Thymus (tissue), 11 donors: Measurements from ENCODE around the gene UXS1. TPM values are rescaled to one million over a fixed set of nuclear protein-coding genes. Genes with fewer than 3 reads are reported as not detected.
A peak's percentile ranks its signal among the peaks of the same experiment; 100 is the strongest.
"Not testable (repeated sequence)": the region's sequence is repeated elsewhere in the genome, so short reads cannot be mapped to it uniquely, and the experiment has no call there.

Source experiments
- DNase-seq, 9 donors: peaks; one replicate each; pipeline ENCODE4 v3.0.0-alpha.2; 2013; ENCODE audit warnings: low spot score in 9 of 9, low read depth in 6 of 9, missing footprints in 1 of 9
- H3K27ac ChIP-seq, 2 donors: one replicate each; pipeline ENCODE4 v1.5.1; 2013; ENCODE audit warnings: control low read depth in 1 of 2, low read depth in 1 of 2, low read length in 1 of 2, mild to moderate bottlenecking in 1 of 2, moderate library complexity in 1 of 2
- H3K27me3 ChIP-seq, 2 donors: one replicate each; pipeline ENCODE4 v1.5.1; 2013; ENCODE audit warnings: low read length in 1 of 2; ENCODE audit not compliant: control insufficient read depth in 2 of 2, insufficient read depth in 1 of 2
- H3K36me3 ChIP-seq, 2 donors: one replicate each; pipeline ENCODE4 v1.5.1; 2013; ENCODE audit warnings: low read length in 1 of 2, mild to moderate bottlenecking in 1 of 2, moderate library complexity in 1 of 2; ENCODE audit not compliant: control insufficient read depth in 2 of 2, insufficient read depth in 2 of 2
- H3K4me1 ChIP-seq, 2 donors: one replicate each; pipeline ENCODE4 v1.5.1; 2013; ENCODE audit warnings: low read length in 2 of 2; ENCODE audit not compliant: control insufficient read depth in 2 of 2, insufficient read depth in 2 of 2
- H3K4me3 ChIP-seq, 2 donors: one replicate each; pipeline ENCODE4 v1.5.1; 2013; ENCODE audit warnings: low read length in 2 of 2, control low read depth in 1 of 2, mild to moderate bottlenecking in 1 of 2
- H3K9me3 ChIP-seq, 2 donors: one replicate each; pipeline ENCODE4 v1.5.1; 2013; ENCODE audit warnings: low read length in 1 of 2, mild to moderate bottlenecking in 1 of 2; ENCODE audit not compliant: control insufficient read depth in 2 of 2, insufficient read depth in 1 of 2
- whole genome bisulfite sequencing: extraction: QIAGEN DNeasy Blood & Tissue Kit; methylation state at CpG from one replicate; pipeline ENCODE4 v1.1.7; 2013; 5-methylcytosine and 5-hydroxymethylcytosine counted together
- polyA plus RNA-seq: library from polyadenylated mRNA; stranded (reverse); fragments of 200-250 nt; gene quantifications from one replicate; pipeline ENCODE4 v1.2.3, GENCODE V29; 2013
- total RNA-seq: library from RNA; stranded (reverse); fragments of 120-200 nt; gene quantifications from one replicate; pipeline ENCODE4 v1.2.4, GENCODE V29; 2013
- donor health status: healthy.

Gene UXS1
- total and polyA plus RNA-seq, 2 donors: 21.6 to 31.4 TPM

DNA sequence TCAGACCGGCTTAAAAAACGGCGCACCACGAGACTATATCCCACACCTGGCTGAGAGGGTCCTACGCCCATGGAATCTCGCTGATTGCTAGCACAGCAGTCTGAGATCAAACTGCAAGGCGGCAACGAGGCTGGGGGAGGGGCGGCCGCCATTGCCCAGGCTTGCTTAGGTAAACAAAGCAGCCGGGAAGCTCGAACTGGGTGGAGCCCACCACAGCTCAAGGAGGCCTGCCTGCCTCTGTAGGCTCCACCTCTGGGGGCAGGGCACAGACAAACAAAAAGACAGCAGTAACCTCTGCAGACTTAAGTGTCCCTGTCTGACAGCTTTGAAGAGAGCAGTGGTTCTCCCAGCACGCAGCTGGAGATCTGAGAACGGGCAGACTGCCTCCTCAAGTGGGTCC, 62.9 kb downstream of the UXS1 start:
- H3K36me3 ChIP-seq: peaks cover 8 to 15% of the 10 kb centered on the region in 2 donors
- H3K27me3 ChIP-seq, H3K4me3 ChIP-seq, H3K9me3 ChIP-seq, H3K27ac ChIP-seq, H3K4me1 ChIP-seq, DNase-seq: not testable (repeated sequence)
- 67% methylated on average over 12 of the region's 14 CpGs for WGBS

DNA sequence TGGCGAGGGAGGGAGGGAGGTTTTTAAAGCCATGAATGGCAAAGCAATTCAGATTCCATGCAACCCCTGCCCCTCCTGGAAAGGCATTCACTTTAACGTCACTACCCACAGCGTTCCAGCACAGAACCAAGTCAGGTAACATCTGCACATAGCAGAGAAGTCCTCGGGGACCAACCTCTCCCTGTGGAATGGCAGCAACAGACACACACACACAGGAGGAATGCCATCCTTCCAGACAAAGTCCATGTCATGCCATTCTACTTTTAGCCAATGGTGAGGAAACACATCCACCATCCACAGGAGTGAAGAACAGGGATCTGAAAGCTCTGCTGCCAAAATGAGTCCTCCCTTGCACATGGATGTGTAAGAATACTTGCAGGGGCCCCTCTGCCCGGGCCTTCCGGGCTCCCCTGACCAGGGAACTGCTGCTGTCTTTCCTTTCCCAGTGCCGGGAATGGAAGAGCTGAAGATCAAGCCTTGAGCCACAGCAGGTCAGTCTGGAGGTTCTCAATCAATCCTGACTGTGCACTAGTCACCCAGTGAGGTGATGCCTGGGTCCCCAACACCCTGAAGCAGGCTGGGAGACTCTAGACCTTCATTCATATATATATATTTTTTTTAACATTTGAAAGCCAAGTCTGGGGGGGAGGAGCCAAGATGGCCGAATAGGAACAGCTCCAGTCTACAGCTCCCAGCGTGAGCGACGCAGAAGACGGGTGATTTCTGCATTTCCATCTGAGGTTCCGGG, 63.7 kb downstream of the UXS1 start:
- no peaks in the 10 kb centered on the region for H3K9me3 ChIP-seq
- peak in 1 of 9 donors; percentile 11 for DNase-seq
- H3K36me3 ChIP-seq: peaks cover 8 to 19% of the 10 kb centered on the region in 2 donors
- H3K27ac ChIP-seq: no peak overlapping the region
- H3K4me1 ChIP-seq: peaks cover 0 to 4% of the 10 kb centered on the region in 2 donors
- H3K4me3 ChIP-seq: no peak overlapping the region
- 86% methylated on average over 13 of the region's 13 CpGs for WGBS
- H3K27me3 ChIP-seq: no peaks in the 10 kb centered on the region

DNA sequence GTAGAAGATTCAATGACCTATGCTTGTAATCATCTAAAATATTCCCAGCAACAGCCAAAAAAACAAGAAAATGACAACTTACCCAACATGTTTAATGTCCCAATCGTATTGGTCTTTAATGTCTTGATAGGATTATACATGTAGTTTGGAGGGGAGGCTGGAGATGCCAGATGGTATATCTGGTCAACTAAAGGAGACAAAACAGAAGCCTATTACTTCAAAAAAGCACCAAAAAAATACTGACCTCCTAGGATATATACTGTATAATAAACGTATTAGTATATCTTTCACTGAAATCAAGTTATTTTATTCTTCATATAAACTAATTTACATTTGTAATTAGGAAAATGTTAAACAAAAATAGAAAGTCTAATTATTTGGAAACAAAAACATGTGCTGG, 64.5 kb downstream of the UXS1 start:
- H3K36me3 ChIP-seq: peaks cover 14 to 23% of the 10 kb centered on the region in 2 donors
- 99% methylated on average over 2 of the region's 2 CpGs for WGBS
- H3K4me3 ChIP-seq: no peak overlapping the region
- no peak for DNase-seq
- peaks cover 0 to 4% of the 10 kb centered on the region in 2 donors for H3K4me1 ChIP-seq
- no peaks in the 10 kb centered on the region for H3K27me3 ChIP-seq
- H3K9me3 ChIP-seq: no peaks in the 10 kb centered on the region
- no peak overlapping the region for H3K27ac ChIP-seq

DNA sequence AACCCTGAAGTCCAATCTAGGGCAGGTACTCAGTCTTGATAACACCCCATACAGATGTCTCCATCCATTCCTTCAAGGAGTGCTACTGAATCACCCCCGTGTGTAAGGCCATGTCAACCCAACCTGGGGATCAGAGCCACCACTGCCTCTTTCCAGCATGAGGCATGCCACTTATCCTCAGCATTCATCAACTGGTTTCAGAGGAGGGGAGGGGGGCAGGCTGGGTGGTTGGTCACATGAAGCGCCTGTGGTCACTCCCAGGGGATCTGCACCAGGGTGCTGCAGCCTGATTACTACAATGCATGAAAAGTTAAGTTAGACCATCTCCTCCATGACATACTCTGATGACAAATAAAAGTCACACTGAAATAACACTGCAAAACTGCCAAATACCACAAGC, 65.0 kb downstream of the UXS1 start:
- Histone ChIP-seq H3K36me3 (peaks cover 14 to 23% of the 10 kb centered on the region in 2 donors), H3K4me3 (no peak overlapping the region), H3K27ac (no peak overlapping the region), H3K27me3 (no peaks in the 10 kb centered on the region), H3K4me1 (peaks cover 0 to 4% of the 10 kb centered on the region in 2 donors), H3K9me3 (no peaks in the 10 kb centered on the region)
- 98% methylated on average over 2 of the region's 2 CpGs for WGBS
- no peak for DNase-seq

DNA sequence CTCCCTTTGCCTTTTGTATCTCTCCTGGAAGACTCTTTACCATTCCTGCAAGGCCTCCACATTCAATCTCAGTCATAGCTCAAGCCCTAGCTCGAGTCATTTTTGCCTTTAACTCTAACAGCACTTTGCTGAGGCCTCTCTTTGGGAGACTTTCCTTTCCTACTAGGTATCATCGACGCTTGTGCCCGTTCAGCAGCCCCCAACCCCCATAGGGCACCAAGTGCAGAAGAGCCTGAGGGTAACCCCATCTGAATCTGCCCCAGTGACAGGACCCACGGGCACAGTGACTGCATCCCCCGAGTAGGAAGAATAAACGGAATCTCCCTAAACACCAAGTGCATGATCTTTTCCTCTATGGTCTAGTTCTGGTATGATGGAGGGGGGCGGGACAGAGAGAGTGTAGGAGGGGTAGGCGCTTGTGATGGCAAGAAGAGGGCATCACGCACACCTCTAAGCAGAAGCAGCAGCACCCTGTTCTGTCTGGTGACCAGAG, 66.3 kb downstream of the UXS1 start:
- peaks cover 0 to 4% of the 10 kb centered on the region in 2 donors for H3K4me1 ChIP-seq

DNA sequence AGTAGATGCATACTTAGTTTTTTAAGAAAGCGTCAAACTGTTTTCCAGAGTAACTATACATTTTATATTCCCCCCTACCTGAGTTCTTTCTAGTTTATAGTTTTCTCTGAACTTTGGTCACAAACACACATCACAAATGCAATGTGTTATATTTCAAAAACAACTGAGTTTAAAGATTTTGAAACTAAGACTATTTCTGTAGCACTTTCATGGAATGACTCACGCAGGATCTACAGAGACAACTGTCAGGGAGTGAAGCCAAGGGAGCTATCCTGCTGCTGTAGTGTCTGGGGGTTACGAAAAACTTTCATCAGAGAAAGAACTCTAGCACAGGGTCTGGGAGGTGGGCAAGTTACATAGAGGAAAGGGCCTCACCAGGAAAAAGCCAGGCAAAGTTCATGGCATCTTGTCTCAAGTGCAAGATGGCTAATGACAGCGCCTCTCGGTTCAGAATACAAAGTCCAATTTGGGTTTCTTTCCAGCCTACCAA, 66.8 kb downstream of the UXS1 start:
- Histone ChIP-seq H3K9me3 (no peaks in the 10 kb centered on the region), H3K27me3 (no peaks in the 10 kb centered on the region), H3K36me3 (peaks cover 17 to 24% of the 10 kb centered on the region in 2 donors), H3K4me3 (no peak overlapping the region), H3K4me1 (peaks cover 0 to 4% of the 10 kb centered on the region in 2 donors), H3K27ac (no peak overlapping the region)
- WGBS: 96% methylated on average over 5 of the region's 5 CpGs
- no peak for DNase-seq

More for the DNA sequence above, 66.3 kb downstream of the UXS1 start:
- Histone ChIP-seq H3K9me3 (no peaks in the 10 kb centered on the region), H3K4me3 (no peak overlapping the region), H3K27me3 (no peaks in the 10 kb centered on the region), H3K27ac (no peak overlapping the region), H3K36me3 (peaks cover 15 to 23% of the 10 kb centered on the region in 2 donors)
- no peak for DNase-seq
- WGBS: 97% methylated on average over 10 of the region's 10 CpGs

DNA sequence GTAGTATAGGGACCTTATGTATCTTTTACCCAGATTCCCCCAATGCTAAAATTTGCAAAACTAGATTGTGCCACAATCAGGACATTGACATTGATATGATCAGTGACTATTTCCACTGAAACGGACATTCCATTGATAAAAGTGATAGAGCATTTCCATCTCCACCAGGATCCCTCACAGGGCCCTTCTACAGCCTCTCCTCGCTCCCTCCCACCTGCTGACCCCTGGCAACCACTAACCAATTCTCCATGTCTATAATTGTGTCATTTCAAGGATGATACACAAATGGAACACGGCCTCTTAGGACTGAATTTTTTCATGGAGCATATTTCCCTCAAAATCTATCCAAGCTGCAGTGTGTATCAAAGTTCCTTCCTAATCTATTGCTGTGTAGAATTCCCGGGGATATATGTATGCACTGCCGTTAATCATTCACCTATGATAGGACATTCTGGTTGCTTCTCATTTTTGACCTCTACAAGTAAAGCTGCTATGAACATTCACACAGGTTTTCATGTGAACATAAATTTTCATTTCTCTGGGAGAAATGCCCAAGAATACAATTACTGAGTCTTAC, 67.3 kb downstream of the UXS1 start:
- H3K9me3 ChIP-seq: no peaks in the 10 kb centered on the region
- H3K27ac ChIP-seq: no peak overlapping the region
- 98% methylated on average over 5 of the region's 5 CpGs for WGBS
- no peaks in the 10 kb centered on the region for H3K27me3 ChIP-seq
- DNase-seq: no peak
- peaks cover 0 to 4% of the 10 kb centered on the region in 2 donors for H3K4me1 ChIP-seq
- H3K4me3 ChIP-seq: no peak overlapping the region
- H3K36me3 ChIP-seq: peaks cover 19 to 30% of the 10 kb centered on the region in 2 donors

DNA sequence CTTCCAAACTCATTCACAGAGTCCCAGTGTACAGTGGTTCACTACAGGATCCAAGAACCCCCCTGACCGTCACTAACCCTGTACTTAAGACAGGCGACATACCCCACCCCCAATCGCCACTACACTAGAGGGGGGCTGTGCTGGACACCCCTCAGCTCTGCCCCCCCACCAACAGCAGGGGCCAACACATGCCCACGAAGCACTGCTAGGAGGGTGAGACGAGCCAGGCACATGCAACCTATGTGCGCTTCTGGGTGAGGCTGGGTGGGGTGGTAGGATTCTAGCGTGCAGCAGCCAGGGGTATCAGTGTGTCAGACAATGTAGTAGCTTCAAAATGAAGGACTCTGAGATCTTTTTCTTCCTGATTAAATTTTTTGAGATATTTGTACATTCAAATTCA, 67.8 kb downstream of the UXS1 start:
- 99% methylated on average over 7 of the region's 7 CpGs for WGBS
- H3K4me1 ChIP-seq: peaks cover 0 to 4% of the 10 kb centered on the region in 2 donors
- no peak overlapping the region for H3K27ac ChIP-seq

DNA sequence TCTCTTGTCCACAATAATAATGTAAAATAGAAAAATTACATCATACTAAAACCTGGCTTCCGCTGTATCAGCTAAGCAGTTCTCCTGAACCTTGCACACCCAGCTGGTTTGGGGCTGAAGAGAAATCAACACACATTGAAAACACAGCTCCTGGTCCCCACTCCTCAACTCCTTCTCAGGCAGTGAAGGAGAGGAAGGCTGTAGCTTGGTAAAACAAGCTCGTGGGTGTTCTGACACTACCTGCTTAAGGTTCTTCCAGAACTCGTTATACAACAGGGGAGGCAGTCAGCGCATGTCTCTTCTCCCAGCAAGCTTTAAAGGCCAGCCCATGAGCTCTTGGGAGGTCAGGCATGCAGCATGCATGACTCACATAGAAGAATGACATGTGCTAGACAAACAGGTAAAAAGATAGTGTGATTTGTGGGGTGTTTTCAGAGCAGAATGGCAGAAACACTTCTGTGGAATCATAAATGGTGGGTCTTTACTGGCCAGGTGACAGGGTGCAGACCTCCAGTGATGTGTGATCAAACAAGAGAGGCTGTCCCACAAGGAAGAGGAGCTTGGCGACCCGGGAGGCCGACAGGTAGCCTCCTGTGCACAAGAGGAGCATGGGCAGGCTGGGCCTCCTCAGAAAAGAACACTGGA, 69.1 kb downstream of the UXS1 start:
- Histone ChIP-seq H3K4me1 (no peaks in the 10 kb centered on the region), H3K9me3 (no peaks in the 10 kb centered on the region), H3K27ac (no peak overlapping the region), H3K36me3 (peaks cover 28 to 40% of the 10 kb centered on the region in 2 donors), H3K27me3 (no peaks in the 10 kb centered on the region), H3K4me3 (no peak overlapping the region)
- DNase-seq: no peak
- WGBS: 95% methylated on average over 7 of the region's 7 CpGs

More for the DNA sequence above, 67.8 kb downstream of the UXS1 start:
- Histone ChIP-seq H3K9me3 (no peaks in the 10 kb centered on the region), H3K36me3 (peaks cover 21 to 34% of the 10 kb centered on the region in 2 donors), H3K27me3 (no peaks in the 10 kb centered on the region), H3K4me3 (no peak overlapping the region)
- no peak for DNase-seq
